Measurements from ENCODE around the gene CEBPZ. TPM values are rescaled to one million over a fixed set of nuclear protein-coding genes. Genes with fewer than 3 reads are reported as not detected.
A peak's percentile ranks its signal among the peaks of the same experiment; 100 is the strongest.

CEBPZ gene
- total and polyA plus RNA-seq, 10 of the 15 experiments (the other 5 are each of a cell fraction or from before 2014, with no cell fraction given), result 29.4 to 89.2 (median 49.5) TPM

DNA sequence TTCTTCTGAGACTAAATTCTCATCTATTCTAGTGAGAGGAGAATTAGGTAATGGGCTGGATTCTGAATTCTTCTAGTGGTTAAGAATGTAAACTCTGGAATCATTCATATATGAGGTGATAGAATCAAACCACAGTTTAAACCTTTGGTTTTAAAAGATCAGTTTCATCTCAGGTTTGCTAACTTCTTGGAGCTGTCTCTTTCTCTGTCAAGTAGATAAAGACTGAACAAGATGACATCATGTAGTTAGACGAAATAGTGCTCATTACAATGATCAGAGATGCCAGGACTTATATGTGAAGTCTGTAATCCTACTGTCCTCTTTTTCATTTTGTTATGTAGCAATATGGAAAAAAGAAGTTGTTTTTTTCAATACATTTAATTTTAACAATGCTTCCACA lies 30.2 kb downstream of the CEBPZ start:
- ChIA-PET POLR2A (interaction anchor here (0.9 kb wide), 1 partner anchor 31 kb away, joined by 3 read pairs; the partner anchor contains the start of gene NDUFAF7), SMC1A (ENCODE audit: uncharacterized antibody, unreplicated experiment) (interaction anchor here (0.8 to 1.7 kb wide), 3 partner anchors 16 to 22 kb away, joined by 3 to 4 read pairs (median 3); no protein-coding TSS in a partner anchor), RAD21 (ENCODE audit: unreplicated experiment) (interaction anchor here (0.6 to 1.0 kb wide), 2 partner anchors 10 to 789 kb away, joined by 3 to 4 read pairs; no protein-coding TSS in a partner anchor), CTCF (interaction anchor here (0.6 to 1.0 kb wide), 4 partner anchors 18 to 86 kb away, joined by 3 to 4 read pairs (median 3); partner anchors contain the start of genes CEBPZ and NDUFAF7)
- H3K27me3 ChIP-seq (replicated peaks in 1 of 2; ENCODE audit: control insufficient read depth in 2 of 2, insufficient read depth in 2 of 2, low read length in 1 of 2), result no peaks in the 10 kb centered on the region
- no TSS peak for BruUV-seq (replicated peaks)
- H3K4me3 ChIP-seq, result no peak overlapping the region
- peaks cover 5% of the 10 kb centered on the region; the same call in 1 of the 2 replicates for H3K4me1 ChIP-seq (ENCODE audit: control insufficient read depth, insufficient read depth, low read length)
- peaks cover 4 to 34% of the 10 kb centered on the region in 2 experiments for H3K36me3 ChIP-seq (ENCODE audit: control insufficient read depth in 2 of 2, insufficient read depth in 2 of 2, low read length in 1 of 2)
- 13% methylated on average over 1 of the region's 1 CpG for WGBS (ENCODE audit: insufficient coverage, insufficient replicate concordance, low lambda C conversion rate, missing lambda C conversion rate)
- ATAC-seq (no peak), FAIRE-seq (no peak), DNase-seq (ENCODE audit: low read depth, low spot score) (no peak)
- intact Hi-C loops (cut with micrococcal nuclease; ENCODE audit: unreplicated experiment), result no loop called here
- H3K9ac ChIP-seq (ENCODE audit: control insufficient read depth, insufficient read depth, low read length), result no peak overlapping the region
- peaks cover 6% of the 10 kb centered on the region; the same call in 2 of the 3 replicates for H3K9me3 ChIP-seq (replicated peaks; ENCODE audit: control insufficient read depth, insufficient read depth, low read length)
- in situ Hi-C loops (cut with MboI), result no loop called here
- H2AFZ ChIP-seq (ENCODE audit: control insufficient read depth, low read depth, low read length), result no peak overlapping the region
- H3K4me2 ChIP-seq (ENCODE audit: control insufficient read depth, insufficient read depth), result no peak overlapping the region
- no peak overlapping the region for H3K27ac ChIP-seq (ENCODE audit: control insufficient read depth, insufficient read depth)
- no peaks in the 10 kb centered on the region for H4K20me1 ChIP-seq (ENCODE audit: control insufficient read depth, insufficient read depth)
- peaks cover 42% of the 10 kb centered on the region for H3K79me2 ChIP-seq (ENCODE audit: control insufficient read depth, insufficient read depth, low read length)
- no peak for TF ChIP-seq KLF5 (IDR thresholded peaks at IDR 0.05; ENCODE audit: partially characterized antibody)
- peak; percentile 41; the same call in 1 of the 2 replicates for TF ChIP-seq ATF7 (IDR thresholded peaks at IDR 0.05; ENCODE audit: low read depth)

- CTCF ChIA-PET, result interaction anchor here (1.0 to 1.6 kb wide), 3 partner anchors 13 to 36 kb away, joined by 3 to 5 read pairs (median 5); no protein-coding TSS in a partner anchor
- no peak overlapping the region for H3K27ac ChIP-seq (ENCODE audit: control insufficient read depth, insufficient read depth)
- no peak for TF ChIP-seq POLR2AphosphoS2 (IDR thresholded peaks at IDR 0.05; ENCODE audit: low read depth, low read length)
- TF ChIP-seq, protein P1, sequence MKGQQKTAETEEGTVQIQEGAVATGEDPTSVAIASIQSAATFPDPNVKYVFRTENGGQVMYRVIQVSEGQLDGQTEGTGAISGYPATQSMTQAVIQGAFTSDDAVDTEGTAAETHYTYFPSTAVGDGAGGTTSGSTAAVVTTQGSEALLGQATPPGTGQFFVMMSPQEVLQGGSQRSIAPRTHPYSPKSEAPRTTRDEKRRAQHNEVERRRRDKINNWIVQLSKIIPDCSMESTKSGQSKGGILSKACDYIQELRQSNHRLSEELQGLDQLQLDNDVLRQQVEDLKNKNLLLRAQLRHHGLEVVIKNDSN (IDR thresholded peaks at IDR 0.05; ENCODE audit: borderline replicate concordance, extremely low read length, insufficient read depth, low read depth, low read length), result no peak
- TF ChIP-seq, protein P2, sequence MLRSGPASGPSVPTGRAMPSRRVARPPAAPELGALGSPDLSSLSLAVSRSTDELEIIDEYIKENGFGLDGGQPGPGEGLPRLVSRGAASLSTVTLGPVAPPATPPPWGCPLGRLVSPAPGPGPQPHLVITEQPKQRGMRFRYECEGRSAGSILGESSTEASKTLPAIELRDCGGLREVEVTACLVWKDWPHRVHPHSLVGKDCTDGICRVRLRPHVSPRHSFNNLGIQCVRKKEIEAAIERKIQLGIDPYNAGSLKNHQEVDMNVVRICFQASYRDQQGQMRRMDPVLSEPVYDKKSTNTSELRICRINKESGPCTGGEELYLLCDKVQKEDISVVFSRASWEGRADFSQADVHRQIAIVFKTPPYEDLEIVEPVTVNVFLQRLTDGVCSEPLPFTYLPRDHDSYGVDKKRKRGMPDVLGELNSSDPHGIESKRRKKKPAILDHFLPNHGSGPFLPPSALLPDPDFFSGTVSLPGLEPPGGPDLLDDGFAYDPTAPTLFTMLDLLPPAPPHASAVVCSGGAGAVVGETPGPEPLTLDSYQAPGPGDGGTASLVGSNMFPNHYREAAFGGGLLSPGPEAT (IDR thresholded peaks at IDR 0.05; ENCODE audit: low read depth), result no peak
- TF ChIP-seq, protein P3, sequence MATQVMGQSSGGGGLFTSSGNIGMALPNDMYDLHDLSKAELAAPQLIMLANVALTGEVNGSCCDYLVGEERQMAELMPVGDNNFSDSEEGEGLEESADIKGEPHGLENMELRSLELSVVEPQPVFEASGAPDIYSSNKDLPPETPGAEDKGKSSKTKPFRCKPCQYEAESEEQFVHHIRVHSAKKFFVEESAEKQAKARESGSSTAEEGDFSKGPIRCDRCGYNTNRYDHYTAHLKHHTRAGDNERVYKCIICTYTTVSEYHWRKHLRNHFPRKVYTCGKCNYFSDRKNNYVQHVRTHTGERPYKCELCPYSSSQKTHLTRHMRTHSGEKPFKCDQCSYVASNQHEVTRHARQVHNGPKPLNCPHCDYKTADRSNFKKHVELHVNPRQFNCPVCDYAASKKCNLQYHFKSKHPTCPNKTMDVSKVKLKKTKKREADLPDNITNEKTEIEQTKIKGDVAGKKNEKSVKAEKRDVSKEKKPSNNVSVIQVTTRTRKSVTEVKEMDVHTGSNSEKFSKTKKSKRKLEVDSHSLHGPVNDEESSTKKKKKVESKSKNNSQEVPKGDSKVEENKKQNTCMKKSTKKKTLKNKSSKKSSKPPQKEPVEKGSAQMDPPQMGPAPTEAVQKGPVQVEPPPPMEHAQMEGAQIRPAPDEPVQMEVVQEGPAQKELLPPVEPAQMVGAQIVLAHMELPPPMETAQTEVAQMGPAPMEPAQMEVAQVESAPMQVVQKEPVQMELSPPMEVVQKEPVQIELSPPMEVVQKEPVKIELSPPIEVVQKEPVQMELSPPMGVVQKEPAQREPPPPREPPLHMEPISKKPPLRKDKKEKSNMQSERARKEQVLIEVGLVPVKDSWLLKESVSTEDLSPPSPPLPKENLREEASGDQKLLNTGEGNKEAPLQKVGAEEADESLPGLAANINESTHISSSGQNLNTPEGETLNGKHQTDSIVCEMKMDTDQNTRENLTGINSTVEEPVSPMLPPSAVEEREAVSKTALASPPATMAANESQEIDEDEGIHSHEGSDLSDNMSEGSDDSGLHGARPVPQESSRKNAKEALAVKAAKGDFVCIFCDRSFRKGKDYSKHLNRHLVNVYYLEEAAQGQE (IDR thresholded peaks at IDR 0.05; ENCODE audit: low read depth, low read length), result no peak
- TF ChIP-seq SMAD5 (IDR thresholded peaks at IDR 0.05; ENCODE audit: low read depth), result no peak
- TF ChIP-seq, protein P4, sequence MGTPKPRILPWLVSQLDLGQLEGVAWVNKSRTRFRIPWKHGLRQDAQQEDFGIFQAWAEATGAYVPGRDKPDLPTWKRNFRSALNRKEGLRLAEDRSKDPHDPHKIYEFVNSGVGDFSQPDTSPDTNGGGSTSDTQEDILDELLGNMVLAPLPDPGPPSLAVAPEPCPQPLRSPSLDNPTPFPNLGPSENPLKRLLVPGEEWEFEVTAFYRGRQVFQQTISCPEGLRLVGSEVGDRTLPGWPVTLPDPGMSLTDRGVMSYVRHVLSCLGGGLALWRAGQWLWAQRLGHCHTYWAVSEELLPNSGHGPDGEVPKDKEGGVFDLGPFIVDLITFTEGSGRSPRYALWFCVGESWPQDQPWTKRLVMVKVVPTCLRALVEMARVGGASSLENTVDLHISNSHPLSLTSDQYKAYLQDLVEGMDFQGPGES (IDR thresholded peaks at IDR 0.05), result no peak
These were observed 32.7 kb downstream of the CEBPZ start for GRCh38 chr2:37198681-37199065.

More at GRCh38 chr2:37198681-37199065, 32.7 kb downstream of the CEBPZ start:
- no peak overlapping the region for H2AFZ ChIP-seq (ENCODE audit: control insufficient read depth, low read depth, low read length)
- in situ Hi-C loops (cut with MboI) (no loop called here), intact Hi-C loops (cut with micrococcal nuclease; ENCODE audit: unreplicated experiment) (no loop called here)
- ATAC-seq (no peak), DNase-seq (ENCODE audit: low read depth, low spot score) (no peak), FAIRE-seq (no peak)
- 85% methylated on average over 8 of the region's 8 CpGs for WGBS (ENCODE audit: insufficient coverage, insufficient replicate concordance, low lambda C conversion rate, missing lambda C conversion rate)
- ChIA-PET RAD21 (ENCODE audit: unreplicated experiment) (interaction anchor here (1.5 kb wide), 1 partner anchor 29 kb away, joined by 4 read pairs; no protein-coding TSS in a partner anchor), POLR2A (interaction anchor here (0.7 to 1.6 kb wide), 4 partner anchors 9 to 119 kb away, joined by 3 to 5 read pairs (median 3); partner anchors contain the start of genes CEBPZ and NDUFAF7), SMC1A (ENCODE audit: uncharacterized antibody, unreplicated experiment) (interaction anchor here (0.9 to 1.1 kb wide), 4 partner anchors 33 to 51 kb away, joined by 3 to 5 read pairs (median 4); partner anchors contain the start of genes CEBPZ and NDUFAF7)
- no peaks in the 10 kb centered on the region for H4K20me1 ChIP-seq (ENCODE audit: control insufficient read depth, insufficient read depth)
- peaks cover 3% of the 10 kb centered on the region; the same call in 2 of the 3 replicates for H3K9me3 ChIP-seq (replicated peaks; ENCODE audit: control insufficient read depth, insufficient read depth, low read length)
- H3K4me2 ChIP-seq (ENCODE audit: control insufficient read depth, insufficient read depth), result no peak overlapping the region
- no TSS peak for BruUV-seq (replicated peaks)
- no peaks in the 10 kb centered on the region for H3K27me3 ChIP-seq (replicated peaks in 1 of 2; ENCODE audit: control insufficient read depth in 2 of 2, insufficient read depth in 2 of 2, low read length in 1 of 2)
- H3K36me3 ChIP-seq (ENCODE audit: control insufficient read depth in 2 of 2, insufficient read depth in 2 of 2, low read length in 1 of 2), result peaks cover 1 to 20% of the 10 kb centered on the region in 2 experiments; a peak in 3 of 4 replicates
- no peak overlapping the region; the same call in 1 of the 2 replicates for H3K9ac ChIP-seq (ENCODE audit: control insufficient read depth, insufficient read depth, low read length)
- H3K4me3 ChIP-seq, result no peak overlapping the region
- peaks cover 5% of the 10 kb centered on the region; the same call in 1 of the 2 replicates for H3K4me1 ChIP-seq (ENCODE audit: control insufficient read depth, insufficient read depth, low read length)
- peaks cover 39% of the 10 kb centered on the region for H3K79me2 ChIP-seq (ENCODE audit: control insufficient read depth, insufficient read depth, low read length)
